AG04449 (cell line): ENCODE results near the gene SMPDL3B.
"Not testable (repeated sequence)": the region's sequence is repeated elsewhere in the genome, so short reads cannot be mapped to it uniquely, and the experiment has no call there.

ENCODE experiments used
- CTCF ChIA-PET: fragments of 350-600 bp; formaldehyde crosslinking; extraction: SDS; loops from one replicate; lab custom pipeline; 2021; ENCODE audit warnings: antibody characterized with exemption; lab: Yijun Ruan, JAX
- POLR2A ChIA-PET: fragments of 400-600, 350-600 bp; formaldehyde crosslinking; extraction: SDS; loops from one replicate; lab custom pipeline; 2020; ENCODE audit warnings: antibody characterized with exemption, inconsistent platforms; lab: Yijun Ruan, JAX
- DNase-seq: peaks from one replicate; pipeline ENCODE4 v3.0.0-alpha.2; 2010; ENCODE audit warnings: low read depth, low spot score
- H3K4me3 ChIP-seq: 2 replicates; pipeline ENCODE4 v1.5.1; 2011; ENCODE audit warnings: low read depth, mild to moderate bottlenecking, control low read depth, low read length
- CTCF ChIP-seq: IDR thresholded peaks from one replicate; pipeline ENCODE4 v1.5.1; 2011; ENCODE audit warnings: mild to moderate bottlenecking, moderate library complexity, low read length, control low read depth, inconsistent platforms; ENCODE audit not compliant: insufficient read depth; ENCODE audit errors: missing control alignments

The SMPDL3B gene

GRCh38 chr1:27981145-27981544 lies 46.3 kb downstream of the SMPDL3B start:
- no peak for DNase-seq
- H3K4me3 ChIP-seq: no peak overlapping the region
- ChIA-PET CTCF (interaction anchor here (0.7 to 11.5 kb wide), 11 partner anchors 7 to 130 kb away, joined by 3 to 110 read pairs (median 10); no protein-coding TSS in a partner anchor), POLR2A (interaction anchor here (1.8 kb wide), 1 partner anchor 107 kb away, joined by 5 read pairs; the partner anchor contains the start of gene EYA3)
- no peak for TF ChIP-seq CTCF

DNA sequence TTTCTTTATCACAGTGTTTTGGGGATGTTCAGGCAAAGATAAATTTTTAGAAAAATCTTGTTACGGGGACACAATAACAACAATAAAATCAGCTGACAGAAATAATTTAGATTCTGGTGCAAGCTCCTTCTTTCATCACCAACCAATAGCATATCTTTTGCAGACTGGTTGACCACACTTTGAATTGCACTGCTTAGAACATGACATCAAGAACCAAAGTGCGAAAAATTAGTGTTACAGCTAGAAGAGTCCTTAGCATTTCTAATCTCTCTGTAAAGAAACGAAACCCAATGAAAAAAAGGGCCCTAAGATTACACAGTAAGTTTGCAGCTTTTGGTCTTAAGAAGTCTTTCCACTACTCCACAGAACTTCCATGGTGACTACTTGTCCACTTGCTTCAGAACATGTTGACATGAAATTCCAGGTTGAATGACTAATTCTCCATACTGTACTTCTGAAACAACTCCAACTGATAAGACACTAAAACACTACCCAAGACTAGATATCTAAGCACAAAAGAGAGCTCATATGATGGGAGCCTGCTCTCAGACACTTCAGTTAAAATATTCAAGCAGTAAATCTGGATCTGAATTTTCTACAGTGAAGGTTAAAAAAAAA lies 56.2 kb downstream of the SMPDL3B start:
- POLR2A ChIA-PET: no interaction called here
- H3K4me3 ChIP-seq: no peak overlapping the region
- CTCF ChIA-PET: interaction anchor here (0.7 to 2.4 kb wide), 5 partner anchors 8 to 134 kb away, joined by 3 to 12 read pairs (median 8); no protein-coding TSS in a partner anchor
- DNase-seq: no peak
- TF ChIP-seq CTCF: no peak

DNA sequence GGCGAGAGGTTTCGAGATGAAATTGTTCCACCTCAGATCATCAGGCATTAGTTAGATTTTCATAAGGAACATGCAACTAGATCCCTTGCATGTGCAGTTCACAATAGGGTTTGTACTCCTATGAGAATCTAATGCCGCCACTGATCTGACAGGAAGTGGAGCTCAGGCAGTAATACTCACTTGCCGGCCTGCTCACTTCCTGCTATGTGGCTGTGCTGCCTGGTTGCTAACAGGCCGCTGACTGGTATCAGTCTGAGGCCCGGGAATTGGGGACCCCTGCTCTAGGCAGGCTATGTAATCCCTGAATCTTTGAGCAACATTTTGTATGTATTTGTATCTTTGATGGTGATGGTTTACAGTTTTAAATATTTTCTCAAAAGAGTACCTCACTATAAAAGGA lies 57.5 kb downstream of the SMPDL3B start:
- ChIA-PET POLR2A (no interaction called here), CTCF (interaction anchor here (0.7 to 2.4 kb wide), 5 partner anchors 10 to 135 kb away, joined by 3 to 12 read pairs (median 8); no protein-coding TSS in a partner anchor)
- no peak for TF ChIP-seq CTCF
- no peak for DNase-seq
- no peak overlapping the region for H3K4me3 ChIP-seq

GRCh38 chr1:27993241-27993640 lies 58.4 kb downstream of the SMPDL3B start:
- DNase-seq: no peak
- no peak for TF ChIP-seq CTCF
- no peak overlapping the region for H3K4me3 ChIP-seq
- CTCF ChIA-PET: interaction anchor here (0.6 to 1.4 kb wide), 3 partner anchors 13 to 19 kb away, joined by 3 read pairs; no protein-coding TSS in a partner anchor
- POLR2A ChIA-PET: no interaction called here

- CTCF ChIA-PET: interaction anchor here (0.7 to 1.4 kb wide), 2 partner anchors 19 to 34 kb away, joined by 3 read pairs; partner anchors contain the start of gene XKR8
- no peak for DNase-seq
These were observed 59.3 kb downstream of the SMPDL3B start for GRCh38 chr1:27994060-27994459.

DNA sequence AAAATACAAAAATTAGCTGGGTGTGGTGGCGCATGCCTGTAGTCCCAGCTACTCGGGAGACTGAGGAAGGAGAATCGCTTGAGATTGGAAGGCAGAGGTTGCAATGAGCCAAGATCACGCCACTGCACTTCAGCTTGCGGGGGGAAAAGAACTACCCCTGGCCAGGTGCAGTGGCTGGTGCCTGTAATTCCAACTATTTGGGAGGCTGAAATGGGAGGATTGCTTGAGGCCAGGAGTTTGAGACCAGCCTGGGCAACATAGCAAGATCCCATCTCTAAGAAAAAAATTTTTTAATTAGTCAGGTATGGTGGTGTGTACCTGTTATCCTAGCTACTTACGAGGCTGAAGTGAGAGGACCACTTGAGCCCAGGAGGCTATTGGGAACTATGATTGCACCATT lies 59.7 kb downstream of the SMPDL3B start:
- H3K4me3 ChIP-seq, POLR2A ChIA-PET, DNase-seq: not testable (repeated sequence)
- CTCF ChIA-PET: interaction anchor here (0.7 to 2.8 kb wide), 3 partner anchors 15 to 35 kb away, joined by 3 to 12 read pairs (median 3); partner anchors contain the start of gene XKR8

More at GRCh38 chr1:27994060-27994459, 59.3 kb downstream of the SMPDL3B start:
- H3K4me3 ChIP-seq: no peak overlapping the region
- TF ChIP-seq CTCF: no peak
- POLR2A ChIA-PET: interaction anchor here (0.6 kb wide), 1 partner anchor 35 kb away, joined by 3 read pairs; no protein-coding TSS in a partner anchor
